HS-27A (cell line): ENCODE results near the gene MTAP.
A peak's percentile ranks its signal among the peaks of the same experiment; 100 is the strongest.

Experiments
- DNase-seq: peaks from one replicate; pipeline ENCODE4 v3.0.0-alpha.2; 2012; ENCODE audit warnings: low read depth, missing footprints

The MTAP gene

DNA sequence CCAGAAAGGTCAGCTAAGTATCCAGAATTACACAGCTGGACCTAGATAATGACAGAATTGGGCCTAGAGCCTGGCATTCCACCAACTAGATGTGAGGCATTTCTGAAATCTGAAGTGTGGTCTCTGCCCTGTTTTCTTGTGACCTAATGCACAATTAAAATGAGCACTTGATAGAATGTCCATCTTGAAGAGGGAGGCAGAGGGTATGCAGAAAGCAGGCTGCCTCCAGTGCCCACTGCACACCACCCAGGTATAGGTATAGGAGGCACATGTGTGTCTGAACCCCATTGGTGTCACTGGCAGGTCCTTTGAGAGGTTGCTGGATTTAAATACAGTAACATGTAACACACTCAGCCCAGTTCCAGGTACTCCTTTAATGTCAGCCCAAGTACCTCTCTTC is 2.4 kb downstream of the MTAP start:
- no peak for DNase-seq

DNA sequence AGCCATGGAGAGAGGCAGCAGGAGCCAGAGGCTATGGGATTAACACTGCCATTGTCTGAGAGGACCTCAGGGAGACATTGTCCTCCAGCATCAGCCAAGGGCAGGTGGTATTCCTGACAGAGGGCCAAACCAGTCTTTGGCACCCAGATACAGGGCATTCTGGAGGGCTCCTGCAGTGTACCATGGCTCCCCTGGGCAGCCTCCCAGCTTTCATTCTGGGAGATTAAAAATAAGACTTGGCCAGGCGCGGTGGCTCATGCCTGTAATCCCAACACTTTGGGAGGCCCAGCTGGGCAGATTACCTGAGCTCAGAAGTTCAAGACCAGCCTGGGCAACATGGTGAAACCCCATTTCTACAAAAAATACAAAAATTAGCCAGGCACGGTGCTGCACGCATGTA is 4.2 kb downstream of the MTAP start:
- no peak for DNase-seq

DNA sequence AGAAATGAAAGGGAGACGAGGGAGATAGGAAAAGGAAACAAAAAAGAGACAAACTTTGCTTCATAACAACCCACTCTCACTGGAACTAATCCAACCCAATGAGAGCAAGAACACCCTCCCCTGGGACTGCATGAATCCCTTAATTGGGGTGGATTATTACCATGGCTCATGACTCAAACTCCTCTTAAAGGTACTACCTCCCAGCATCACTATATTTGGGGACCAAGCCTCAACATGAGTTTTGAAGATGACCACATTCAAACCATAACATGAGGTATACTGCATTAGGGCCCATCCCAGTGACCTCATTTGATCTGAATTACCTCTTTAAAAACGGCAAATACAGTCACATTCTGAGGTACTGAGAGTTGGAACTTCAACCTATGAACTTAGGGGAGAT is 8.0 kb downstream of the MTAP start:
- DNase-seq, result no peak

DNA sequence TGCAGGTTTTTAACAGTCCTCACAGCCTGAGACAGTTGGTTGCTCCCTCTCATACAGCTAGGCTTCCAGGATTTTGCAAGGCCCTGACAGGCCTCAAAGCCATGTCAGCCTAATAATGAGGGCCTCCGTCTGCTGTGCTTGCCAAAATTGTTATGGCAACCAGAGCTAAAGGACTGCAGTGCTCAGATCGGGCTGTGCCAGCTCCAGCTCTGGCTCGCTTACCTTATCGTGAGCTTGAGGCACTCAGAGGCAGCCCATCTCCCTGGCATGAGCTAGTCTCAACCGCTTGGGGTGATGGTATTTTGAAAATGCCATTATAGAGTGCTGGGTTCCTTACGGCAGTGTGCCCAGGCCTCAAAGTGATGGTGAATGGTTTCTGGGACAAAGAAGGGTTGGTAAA is 8.4 kb downstream of the MTAP start:
- DNase-seq, result no peak

GRCh38 chr9:21811914-21812313 is 9.5 kb downstream of the MTAP start:
- no peak for DNase-seq

DNA sequence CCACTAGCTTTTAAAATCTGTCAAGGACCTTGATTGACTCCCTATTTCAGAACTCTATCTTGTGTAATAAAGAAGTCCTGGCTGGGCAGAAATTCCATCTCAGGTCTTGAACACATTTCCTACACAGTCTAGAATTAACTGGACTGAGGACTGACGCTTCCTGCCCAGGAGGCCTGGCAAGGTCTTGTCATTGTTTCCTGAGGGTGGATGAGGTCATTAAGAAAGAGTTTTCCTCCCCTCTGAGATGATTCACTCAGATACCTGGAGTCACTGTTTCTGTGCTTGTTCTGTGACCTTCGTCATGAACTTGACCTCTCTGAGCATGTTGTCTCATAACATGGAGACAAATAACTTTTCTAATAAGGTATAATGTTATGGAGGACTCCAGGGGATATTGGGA is 10.0 kb downstream of the MTAP start:
- DNase-seq, result no peak

- peak; percentile 51 for DNase-seq
Measured at GRCh38 chr9:21812946-21813568, 10.6 kb downstream of the MTAP start.

DNA sequence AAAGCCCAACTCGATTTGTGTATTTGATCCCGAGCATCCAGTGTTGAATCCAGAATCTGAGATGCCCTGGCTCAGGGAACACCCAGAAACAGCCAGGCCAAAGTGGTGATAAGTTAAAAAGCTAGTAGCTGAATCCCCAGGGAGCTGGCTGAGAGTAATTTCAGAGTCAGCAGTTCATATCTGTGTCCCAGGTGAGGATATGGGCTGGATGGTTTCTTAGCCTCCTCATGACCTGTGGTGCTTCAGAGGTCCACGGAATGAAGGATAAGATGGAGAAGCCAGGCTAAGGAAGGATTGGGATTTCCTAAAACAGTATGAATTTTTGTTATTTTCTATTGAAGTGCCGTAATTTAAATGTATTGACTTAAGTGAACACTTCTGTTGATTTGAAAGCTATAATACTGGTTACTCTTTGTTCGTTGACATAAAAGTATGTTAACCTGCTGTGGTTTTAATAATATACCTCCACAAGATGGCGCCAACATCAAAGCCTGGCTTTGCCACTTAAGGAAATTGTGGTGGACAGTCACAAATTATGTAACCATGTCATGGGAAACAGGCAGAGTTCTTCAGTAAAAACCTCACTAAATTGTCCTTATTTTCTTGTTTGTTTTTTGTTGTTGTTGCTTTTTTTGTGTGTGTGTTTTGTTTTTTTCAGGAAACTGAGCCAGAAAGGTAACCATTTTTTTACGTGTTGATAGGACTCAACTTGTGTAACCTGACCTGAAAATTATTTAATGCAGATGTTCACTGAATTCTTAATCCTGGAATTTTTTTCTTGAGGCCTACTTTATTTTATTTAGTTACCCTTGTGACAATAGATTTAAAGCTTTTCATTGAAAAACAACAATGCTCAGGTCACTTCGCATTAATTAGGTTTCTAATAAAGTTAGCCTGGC is 11.4 kb downstream of the MTAP start:
- no peak for DNase-seq

GRCh38 chr9:21815643-21816042 is 13.2 kb downstream of the MTAP start:
- no peak for DNase-seq

GRCh38 chr9:21817176-21817575 is 14.7 kb downstream of the MTAP start:
- DNase-seq, result no peak

GRCh38 chr9:21825637-21826036 is 23.2 kb downstream of the MTAP start:
- DNase-seq, result no peak

DNA sequence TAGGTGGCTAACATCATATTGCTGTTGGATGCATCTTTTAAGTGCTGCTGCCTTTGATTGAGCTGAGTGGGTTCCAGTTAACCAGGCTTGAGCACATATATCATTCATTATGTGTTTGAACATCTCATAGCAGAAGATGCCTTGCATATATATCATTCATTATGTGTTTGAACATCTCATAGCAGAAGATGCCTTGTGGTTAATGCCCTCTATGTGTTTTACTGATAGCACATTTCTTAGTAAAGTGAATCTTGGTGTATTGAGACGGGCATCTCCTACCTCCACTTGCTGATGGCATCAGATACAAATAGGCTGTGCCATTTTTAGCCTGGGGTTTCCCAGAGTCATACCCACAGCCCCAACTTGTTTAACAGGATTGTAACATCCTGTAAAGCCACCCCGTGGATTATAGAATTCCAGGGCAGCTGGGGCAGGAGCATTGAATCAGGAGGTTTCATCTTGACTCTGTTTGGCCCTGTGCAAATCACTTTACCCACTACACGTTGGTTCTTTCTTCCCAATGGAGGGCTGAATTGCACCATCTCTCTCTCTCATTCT is 26.5 kb downstream of the MTAP start:
- DNase-seq, result no peak

GRCh38 chr9:21830589-21830988 is 28.2 kb downstream of the MTAP start:
- no peak for DNase-seq

DNA sequence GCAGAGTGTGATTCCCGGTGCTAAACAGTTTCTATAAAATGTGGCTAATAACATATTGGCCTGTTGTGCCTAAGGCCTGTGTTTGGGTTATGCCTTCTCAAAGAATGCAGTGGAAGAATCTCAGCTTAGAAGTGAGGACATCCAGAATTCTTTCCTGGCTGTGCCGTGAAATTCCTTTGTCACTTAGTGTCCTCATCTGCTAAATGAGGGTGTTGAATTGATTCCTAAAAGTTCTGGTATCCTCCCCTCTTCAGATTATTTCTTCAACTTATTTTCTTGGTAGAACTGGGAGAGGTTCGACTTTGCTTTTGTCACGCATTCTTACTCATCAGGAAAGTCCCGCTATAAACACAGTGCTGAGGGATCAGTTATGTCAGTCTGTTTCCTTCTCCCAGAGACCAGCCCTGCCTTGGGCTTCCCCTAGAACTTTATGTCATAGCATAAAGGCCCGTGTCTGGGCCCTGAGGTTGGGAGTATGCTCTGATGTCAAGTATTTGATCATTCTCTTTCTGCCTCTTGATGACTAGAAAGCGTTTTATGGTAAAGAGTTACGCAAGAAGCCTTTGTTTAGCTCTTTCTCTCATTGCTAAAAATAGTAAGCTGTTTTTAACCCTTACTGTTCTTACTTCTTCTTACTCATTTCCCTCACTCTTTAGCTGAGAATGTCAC is 29.5 kb downstream of the MTAP start:
- no peak for DNase-seq

DNA sequence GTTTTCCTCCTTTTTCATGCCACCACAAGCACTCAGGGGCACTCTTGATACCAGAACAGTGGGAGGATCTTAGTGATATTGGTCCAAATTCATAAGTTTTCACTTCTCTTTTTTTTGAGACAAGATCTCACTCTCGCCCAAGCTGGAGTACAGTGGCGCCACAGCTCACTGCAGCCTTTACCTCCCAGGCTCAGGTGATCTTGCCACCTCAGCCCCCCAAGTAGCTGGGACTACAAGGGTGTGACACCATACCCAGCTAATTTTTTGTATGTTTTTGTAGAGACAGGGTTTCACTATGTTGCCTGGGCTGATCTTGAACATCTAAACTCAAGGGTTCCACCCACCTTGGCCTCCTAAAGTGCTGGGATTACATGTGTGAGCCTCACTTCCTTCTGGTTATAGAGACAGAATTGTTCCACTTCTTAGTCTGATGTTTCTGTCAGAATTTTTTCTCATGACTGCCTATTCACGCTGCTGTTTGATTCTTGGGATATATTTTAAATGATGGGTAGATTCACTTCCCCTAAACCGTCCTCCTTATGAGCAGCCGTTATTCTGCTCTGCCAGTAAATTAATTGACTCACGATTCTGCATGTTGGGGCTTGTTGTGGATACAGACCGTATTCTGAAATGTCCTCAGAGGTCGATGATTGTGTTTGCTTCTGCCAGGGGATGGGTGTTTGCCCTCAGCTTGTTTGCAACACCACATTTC is 30.8 kb downstream of the MTAP start:
- DNase-seq, result no peak

DNA sequence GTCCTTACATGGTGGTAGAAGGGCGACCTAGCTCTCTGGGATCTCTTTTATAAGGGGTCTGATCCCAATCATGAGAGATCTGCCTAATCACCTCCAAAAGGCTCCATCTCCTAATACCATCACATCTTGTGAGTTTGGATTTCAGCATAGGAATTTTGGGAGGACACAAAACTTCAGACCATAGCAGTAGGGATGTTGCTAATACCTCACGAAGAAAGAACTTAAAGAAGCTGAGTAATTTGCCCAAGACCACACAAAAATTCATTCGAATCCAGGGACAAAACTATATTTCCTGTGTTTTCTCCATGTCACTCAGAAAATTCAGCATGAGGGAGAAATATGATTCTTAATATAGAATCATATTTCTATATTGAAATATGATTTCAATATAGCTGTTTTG is 32.7 kb downstream of the MTAP start:
- DNase-seq, result no peak

DNA sequence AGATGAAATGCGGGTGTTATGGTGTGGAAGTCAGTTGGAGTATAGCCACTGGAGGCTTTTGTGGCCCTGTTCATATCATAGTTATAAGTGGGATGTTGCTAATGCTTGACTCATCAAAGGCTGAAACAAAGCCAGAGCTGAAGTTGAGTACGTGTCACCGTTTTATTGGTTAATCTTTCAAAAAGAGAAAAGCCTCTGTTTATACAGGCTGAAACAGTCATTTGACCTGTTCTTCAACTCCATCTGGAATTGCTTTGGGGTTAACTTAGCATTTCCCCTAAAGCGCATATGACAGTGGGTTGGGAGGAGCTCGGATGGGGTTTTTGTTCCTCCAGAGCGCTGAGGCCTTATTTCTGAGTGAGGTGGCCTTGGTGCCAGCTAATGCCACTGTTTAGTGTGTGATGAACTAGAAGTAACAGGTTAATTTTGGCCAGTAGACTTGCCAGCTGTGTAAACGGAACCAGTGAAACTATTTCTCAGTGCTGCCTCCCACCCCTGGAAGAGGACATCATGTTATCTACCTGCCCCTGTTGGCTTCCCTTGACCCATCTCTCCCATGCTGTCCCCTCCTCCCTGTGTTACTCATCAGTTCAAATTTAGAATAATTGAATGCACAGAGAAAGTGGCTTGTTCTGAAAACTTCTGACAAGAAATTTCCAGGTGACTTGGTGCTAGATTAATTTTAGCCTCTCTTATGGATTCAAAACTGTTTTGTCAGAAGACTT is 34.2 kb downstream of the MTAP start:
- peak; percentile 86 for DNase-seq

DNA sequence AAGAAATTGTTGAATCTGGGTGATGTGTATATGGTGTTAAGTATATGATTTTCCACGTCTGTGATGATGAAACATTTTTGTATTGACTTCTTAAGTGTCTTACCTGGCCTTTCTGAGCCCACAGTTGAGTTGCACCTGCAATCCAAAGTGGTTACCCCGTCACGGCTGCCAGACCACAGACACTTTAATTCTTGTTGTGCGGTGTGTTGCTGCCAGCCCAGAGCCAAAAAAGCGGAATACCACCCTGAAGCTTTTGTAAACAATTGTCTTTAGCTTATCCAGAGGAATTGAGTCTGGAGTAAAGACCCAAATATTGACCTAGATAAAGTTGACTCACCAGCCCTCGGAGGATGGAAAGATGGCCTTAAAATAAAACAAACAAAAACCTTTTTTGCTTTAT is 35.1 kb downstream of the MTAP start:
- DNase-seq, result no peak

- DNase-seq, result no peak
Measured at GRCh38 chr9:21840647-21841046, 38.2 kb downstream of the MTAP start.

DNA sequence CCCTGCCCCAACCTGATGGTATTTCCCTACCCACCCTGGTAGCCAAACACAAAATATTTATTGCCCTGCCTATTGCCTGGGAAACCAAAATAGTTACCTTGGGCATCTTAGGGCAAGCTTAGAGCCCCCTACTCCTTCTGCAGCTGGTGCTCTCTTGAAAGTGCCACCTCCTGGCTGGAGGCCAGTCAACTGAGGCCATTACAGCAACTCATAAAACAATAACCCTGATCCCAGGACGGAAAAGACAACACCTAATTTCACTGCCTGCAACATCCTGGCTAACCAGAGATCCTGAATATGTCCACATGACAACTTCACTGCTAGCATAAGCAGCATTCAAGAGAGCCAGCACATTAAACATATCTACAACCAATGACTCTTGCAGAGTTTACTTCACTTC is 38.7 kb downstream of the MTAP start:
- no peak for DNase-seq

DNA sequence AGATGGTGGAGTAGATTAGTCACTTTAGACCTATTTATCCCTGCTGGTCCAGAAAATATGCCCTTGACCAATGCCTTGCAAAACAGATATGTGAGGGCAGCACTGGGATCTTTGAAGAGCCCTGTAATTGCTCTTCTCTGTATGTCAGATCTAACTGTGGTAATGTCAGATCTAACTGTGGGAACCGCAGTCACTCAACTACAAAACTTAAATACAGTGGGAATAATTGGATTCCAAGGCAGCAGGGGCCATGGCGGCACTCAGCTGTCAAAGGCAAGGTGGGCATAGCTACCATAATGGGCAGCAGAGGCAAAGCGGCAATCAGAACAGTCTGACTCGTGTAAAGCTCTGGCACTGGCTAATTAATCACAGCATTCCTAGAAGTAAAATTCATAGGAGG is 46.2 kb downstream of the MTAP start:
- DNase-seq, result no peak

- no peak for DNase-seq
Measured at GRCh38 chr9:21852754-21853153, 50.3 kb downstream of the MTAP start.
